PC-3 (cell line): ENCODE data around the gene PTMS. TPM values are rescaled to one million over a fixed set of nuclear protein-coding genes. Genes with fewer than 3 reads are reported as not detected.

Experiments used
- ATAC-seq: fragments of 200-7000 bp; cut with Tn5 transposase; 2 replicates; pipeline ENCODE4 v1.9.1; 2020; ENCODE audit warnings: mild to moderate bottlenecking, moderate library complexity
- BruUV-seq: library from RNA; stranded (reverse); fragments of 400-500 nt; replicated peaks from 2 replicates; lab custom pipeline; 2021; lab: Mats Ljungman, UMichigan
- CTCF ChIA-PET: fragments of 300-600 bp; sonication (Branson Sonifier 250); formaldehyde crosslinking; loops from one replicate; lab custom pipeline; 2022; ENCODE audit warnings: antibody characterized with exemption; lab: Charles Lee
- POLR2A ChIA-PET: fragments of 300-600 bp; sonication (Branson Sonifier 250); formaldehyde crosslinking; loops from one replicate; lab custom pipeline; 2022; ENCODE audit warnings: antibody characterized with exemption; ENCODE audit not compliant: unreplicated experiment; lab: Charles Lee
- DNase-seq: peaks from one replicate; pipeline ENCODE4 v3.0.0-alpha.2; 2015
- H2AFZ ChIP-seq: fragments of 300-600 bp; sonication (generic); 2 replicates; pipeline ENCODE4 v1.6.0; 2016; ENCODE audit warnings: antibody characterized with exemption, low read length
- H3F3A ChIP-seq: fragments of 300-600 bp; sonication (generic); one replicate; pipeline ENCODE4 v1.6.0; 2017; ENCODE audit warnings: antibody characterized with exemption, low read length, control low read depth, mild to moderate bottlenecking; ENCODE audit not compliant: unreplicated experiment
- H3K27ac ChIP-seq: fragments of 300-600 bp; sonication (generic); 2 replicates; pipeline ENCODE4 v1.5.1; 2016; ENCODE audit warnings: mild to moderate bottlenecking, low read length
- H3K27me3 ChIP-seq: fragments of 300-600 bp; sonication (generic); 2 replicates; pipeline ENCODE4 v1.6.1; 2016; ENCODE audit warnings: low read length, mixed read lengths
- H3K36me3 ChIP-seq: fragments of 300-600 bp; sonication (generic); 2 replicates; pipeline ENCODE4 v1.6.1; 2016; ENCODE audit warnings: low read depth, mixed run types, low read length, mixed read lengths
- H3K4me1 ChIP-seq: fragments of 300-600 bp; sonication (generic); 2 replicates; pipeline ENCODE4 v1.5.1; 2016; ENCODE audit warnings: low read length; ENCODE audit not compliant: insufficient read depth
- H3K4me2 ChIP-seq: fragments of 300-600 bp; sonication (generic); 2 replicates; pipeline ENCODE4 v1.6.0; 2016; ENCODE audit warnings: low read length
- H3K4me3 ChIP-seq: fragments of 300-600 bp; sonication (generic); 2 replicates; pipeline ENCODE4 v1.5.1; 2016; ENCODE audit warnings: mild to moderate bottlenecking, low read length, mixed read lengths
- H3K79me2 ChIP-seq: fragments of 300-600 bp; sonication (generic); 2 replicates; pipeline ENCODE4 v1.6.1; 2017; ENCODE audit warnings: low read length, mixed read lengths
- H3K9ac ChIP-seq: fragments of 300-600 bp; sonication (generic); 2 replicates; pipeline ENCODE4 v1.6.0; 2016; ENCODE audit warnings: mild to moderate bottlenecking, low read length
- H3K9me2 ChIP-seq: fragments of 300-600 bp; sonication (generic); replicated peaks from 2 replicates; pipeline ENCODE4 v1.6.1; 2016; ENCODE audit warnings: mixed run types, low read length, mixed read lengths
- H3K9me3 ChIP-seq: fragments of 300-600 bp; sonication (generic); 2 replicates; pipeline ENCODE4 v1.6.1; 2016; ENCODE audit warnings: low read length, mixed read lengths
- H4K20me1 ChIP-seq: fragments of 300-600 bp; sonication (generic); 2 replicates; pipeline ENCODE4 v1.6.1; 2016; ENCODE audit warnings: low read length, mixed read lengths
- EZH2 ChIP-seq: fragments of 300-600 bp; sonication (generic); IDR thresholded peaks from one replicate; pipeline ENCODE4 v1.6.1; 2017; ENCODE audit warnings: antibody characterized with exemption, mild to moderate bottlenecking, low read length; ENCODE audit not compliant: unreplicated experiment
- EZH2phosphoT487 ChIP-seq: fragments of 300-600 bp; sonication (generic); IDR thresholded peaks from 2 replicates; pipeline ENCODE4 v1.6.1; 2018; ENCODE audit warnings: mild to moderate bottlenecking, antibody characterized with exemption, low read length, borderline replicate concordance
- intact Hi-C: fragments of 100-400 bp; cut with micrococcal nuclease; formaldehyde crosslinking; loops from 2 replicates; pipeline ENCODE4 v1.9.0; 2023
- total RNA-seq: library from RNA; depleted of rRNA; stranded (reverse); fragments of >200 nt; gene quantifications from 2 replicates; pipeline ENCODE4 v1.2.3, GENCODE V29; 2014
- TF ChIP-seq, protein P1 (sequence below): fragments of 300-600 bp; sonication (generic); conservative IDR thresholded peaks from 2 replicates; pipeline ENCODE4 v1.5.1; 2017; ENCODE audit warnings: antibody characterized with exemption, low read depth, mild to moderate bottlenecking, low read length

PTMS gene
- total RNA-seq, 1 experiment from 2014 or later, result 46.4 TPM

- H3K4me1 ChIP-seq, result peaks cover 17% of the 10 kb centered on the region
- ChIA-PET POLR2A (no interaction called here), CTCF (no interaction called here)
- DNase-seq (no peak), ATAC-seq (no peak)
- H3K79me2 ChIP-seq, result peaks cover 13% of the 10 kb centered on the region
- H4K20me1 ChIP-seq, result no peaks in the 10 kb centered on the region
- TF ChIP-seq, protein P1, sequence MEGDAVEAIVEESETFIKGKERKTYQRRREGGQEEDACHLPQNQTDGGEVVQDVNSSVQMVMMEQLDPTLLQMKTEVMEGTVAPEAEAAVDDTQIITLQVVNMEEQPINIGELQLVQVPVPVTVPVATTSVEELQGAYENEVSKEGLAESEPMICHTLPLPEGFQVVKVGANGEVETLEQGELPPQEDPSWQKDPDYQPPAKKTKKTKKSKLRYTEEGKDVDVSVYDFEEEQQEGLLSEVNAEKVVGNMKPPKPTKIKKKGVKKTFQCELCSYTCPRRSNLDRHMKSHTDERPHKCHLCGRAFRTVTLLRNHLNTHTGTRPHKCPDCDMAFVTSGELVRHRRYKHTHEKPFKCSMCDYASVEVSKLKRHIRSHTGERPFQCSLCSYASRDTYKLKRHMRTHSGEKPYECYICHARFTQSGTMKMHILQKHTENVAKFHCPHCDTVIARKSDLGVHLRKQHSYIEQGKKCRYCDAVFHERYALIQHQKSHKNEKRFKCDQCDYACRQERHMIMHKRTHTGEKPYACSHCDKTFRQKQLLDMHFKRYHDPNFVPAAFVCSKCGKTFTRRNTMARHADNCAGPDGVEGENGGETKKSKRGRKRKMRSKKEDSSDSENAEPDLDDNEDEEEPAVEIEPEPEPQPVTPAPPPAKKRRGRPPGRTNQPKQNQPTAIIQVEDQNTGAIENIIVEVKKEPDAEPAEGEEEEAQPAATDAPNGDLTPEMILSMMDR, result no peak
- TF ChIP-seq EZH2, result no peak
- no peak for TF ChIP-seq EZH2phosphoT487
- intact Hi-C loops, result no loop called here
- no TSS peak for BruUV-seq
- H3K27me3 ChIP-seq, result no peaks in the 10 kb centered on the region
- H2AFZ ChIP-seq, result no peak overlapping the region
- no peak overlapping the region for H3K27ac ChIP-seq
- no peaks in the 10 kb centered on the region for H3K9me2 ChIP-seq
- peaks cover 8% of the 10 kb centered on the region; the same call in 1 of the 2 replicates for H3K36me3 ChIP-seq
- no peak overlapping the region for H3K9ac ChIP-seq
- H3F3A ChIP-seq, result no peaks in the 10 kb centered on the region
- H3K4me2 ChIP-seq, result 0 out of 2 replicates have a peak overlapping the region, but pooled peaks have one; percentile 19
- no peaks in the 10 kb centered on the region for H3K9me3 ChIP-seq
- H3K4me3 ChIP-seq, result no peak overlapping the region
Measured at GRCh38 chr12:6725350-6725749, 40.8 kb upstream of the PTMS start.

DNA sequence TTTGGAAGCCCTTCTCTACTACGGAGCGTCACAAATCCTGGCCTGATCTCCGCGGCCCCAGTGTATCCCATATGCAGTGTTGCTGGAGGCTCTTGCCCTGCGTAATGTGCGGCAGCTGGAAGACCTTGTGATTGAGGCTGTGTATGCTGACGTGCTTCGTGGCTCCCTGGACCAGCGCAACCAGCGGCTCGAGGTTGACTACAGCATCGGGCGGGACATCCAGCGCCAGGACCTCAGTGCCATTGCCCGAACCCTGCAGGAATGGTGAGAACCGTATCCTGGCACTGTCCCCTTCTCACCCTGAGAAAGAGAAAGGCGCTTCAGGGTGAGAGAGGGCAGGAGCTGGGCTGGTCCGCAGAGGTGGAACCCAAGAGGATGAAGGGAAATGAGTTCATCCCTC, 37.0 kb upstream of the PTMS start:
- ChIA-PET POLR2A (no interaction called here), CTCF (no interaction called here)
- intact Hi-C loops, result no loop called here
- H3K27me3 ChIP-seq, result no peaks in the 10 kb centered on the region
- no peak for TF ChIP-seq EZH2
- TF ChIP-seq, protein P1, result no peak
- no peak overlapping the region for H3K9ac ChIP-seq
- H3K36me3 ChIP-seq, result peaks cover 8% of the 10 kb centered on the region; the same call in 1 of the 2 replicates
- no TSS peak for BruUV-seq
- H3K27ac ChIP-seq, result no peak overlapping the region
- no peaks in the 10 kb centered on the region for H3K9me2 ChIP-seq
- no peaks in the 10 kb centered on the region for H3K9me3 ChIP-seq
- no peak overlapping the region for H3K4me2 ChIP-seq
- no peak for ATAC-seq
- no peaks in the 10 kb centered on the region for H4K20me1 ChIP-seq
- H3K4me3 ChIP-seq, result no peak overlapping the region
- peaks cover 13% of the 10 kb centered on the region for H3K79me2 ChIP-seq
- no peak overlapping the region for H2AFZ ChIP-seq
- no peak for DNase-seq
- no peaks in the 10 kb centered on the region for H3F3A ChIP-seq
- peaks cover 8% of the 10 kb centered on the region for H3K4me1 ChIP-seq

DNA sequence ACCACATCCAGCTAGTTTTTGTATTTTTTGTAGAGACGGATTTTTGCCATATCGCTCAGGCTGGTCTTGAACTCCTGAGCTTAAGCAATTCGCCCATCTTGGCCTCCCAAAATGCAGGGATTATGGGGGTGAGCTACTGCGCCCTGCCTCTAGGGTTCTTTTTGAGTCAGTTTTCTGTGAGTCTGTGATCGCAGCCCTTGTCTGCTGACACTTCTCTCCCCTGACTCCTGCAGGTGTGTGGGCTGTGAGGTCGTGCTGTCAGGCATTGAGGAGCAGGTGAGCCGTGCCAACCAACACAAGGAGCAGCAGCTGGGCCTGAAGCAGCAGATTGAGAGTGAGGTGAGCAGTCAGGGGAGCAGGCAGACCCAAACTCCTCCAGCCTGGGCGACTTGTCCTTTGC, 36.0 kb upstream of the PTMS start:
- ChIA-PET POLR2A (no interaction called here), CTCF (no interaction called here)
- no peak overlapping the region for H3K4me2 ChIP-seq
- H3K4me3 ChIP-seq, result no peak overlapping the region
- peaks cover 4% of the 10 kb centered on the region; the same call in 1 of the 2 replicates for H3K79me2 ChIP-seq
- H3K36me3 ChIP-seq, result peaks cover 8% of the 10 kb centered on the region; the same call in 1 of the 2 replicates
- no peaks in the 10 kb centered on the region for H3K27me3 ChIP-seq
- ATAC-seq (no peak), DNase-seq (no peak)
- no peaks in the 10 kb centered on the region for H3K4me1 ChIP-seq
- intact Hi-C loops, result no loop called here
- no peaks in the 10 kb centered on the region for H4K20me1 ChIP-seq
- no peaks in the 10 kb centered on the region for H3K9me3 ChIP-seq
- H3K9me2 ChIP-seq, result no peaks in the 10 kb centered on the region
- H3K9ac ChIP-seq, result no peak overlapping the region
- TF ChIP-seq EZH2 (no peak), EZH2phosphoT487 (no peak)
- TF ChIP-seq, protein P1, result no peak
- H2AFZ ChIP-seq, result no peak overlapping the region
- H3K27ac ChIP-seq, result no peak overlapping the region
- no peaks in the 10 kb centered on the region for H3F3A ChIP-seq
- BruUV-seq, result no TSS peak
